Stimulated activated naive CD4-positive, alpha-beta T cell (primary cell): ENCODE results near the gene CSMD2.

Source experiments
- DNase-seq, 6 experiments: peaks; one replicate each; lab custom pipeline; 2025; lab: John Stamatoyannopoulos, UW

Gene CSMD2

DNA sequence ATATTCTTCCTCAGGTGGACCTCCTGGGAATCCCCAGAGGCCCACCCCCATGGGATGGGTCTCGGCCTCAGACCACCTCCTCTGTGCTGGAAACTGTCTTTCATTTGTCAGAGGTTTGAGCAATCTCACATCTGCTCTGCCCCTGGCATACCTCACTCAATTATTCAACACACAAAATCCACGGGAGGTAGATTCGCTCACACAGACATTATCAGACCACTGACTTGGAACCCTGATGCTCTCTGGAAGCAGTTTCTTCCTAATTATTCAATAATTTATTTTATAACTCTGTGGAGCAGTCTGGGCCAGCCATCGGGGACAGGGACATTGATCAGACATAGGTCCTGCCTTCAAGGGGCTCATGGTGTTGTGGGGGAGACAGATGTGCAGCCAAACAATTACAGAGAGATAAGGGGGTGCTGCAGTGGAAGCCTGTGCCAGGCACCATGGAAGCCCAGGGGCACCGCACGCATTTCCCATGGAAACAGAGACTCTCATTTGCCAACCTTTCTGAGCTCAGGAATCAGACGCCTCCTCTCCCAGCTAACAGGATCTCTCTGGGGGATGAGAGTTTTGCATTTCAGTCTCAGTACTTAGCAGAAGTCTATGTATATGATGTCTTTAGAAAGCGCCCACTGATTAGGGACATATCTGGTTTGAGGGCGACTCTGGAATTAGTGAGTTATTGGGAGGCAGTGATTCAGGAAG is 204.7 kb downstream of the CSMD2 start:
- no peak for DNase-seq

DNA sequence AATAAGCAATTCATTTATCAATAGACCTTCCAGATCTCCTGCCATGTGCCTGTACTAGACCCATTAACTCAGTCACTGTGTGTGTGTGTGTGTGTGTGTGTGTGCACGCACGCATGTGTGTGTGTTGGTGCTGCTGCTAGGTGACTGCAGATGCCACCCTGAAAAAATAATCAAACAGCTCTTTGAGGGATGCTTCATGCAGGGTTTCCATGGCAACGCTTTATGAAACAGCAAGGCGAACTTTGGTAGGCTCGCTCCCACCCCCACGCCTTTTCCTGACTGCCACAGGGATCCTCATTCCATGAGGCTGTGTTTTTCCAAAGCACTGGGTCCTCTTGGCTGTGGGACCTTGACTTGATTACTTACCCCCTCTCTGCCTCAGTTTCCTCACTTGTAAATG is 207.2 kb downstream of the CSMD2 start:
- no peak for DNase-seq

GRCh38 chr1:33955096-33955495 is 209.9 kb downstream of the CSMD2 start:
- DNase-seq: no peak

GRCh38 chr1:33949570-33949969 is 215.5 kb downstream of the CSMD2 start:
- DNase-seq: no peak

DNA sequence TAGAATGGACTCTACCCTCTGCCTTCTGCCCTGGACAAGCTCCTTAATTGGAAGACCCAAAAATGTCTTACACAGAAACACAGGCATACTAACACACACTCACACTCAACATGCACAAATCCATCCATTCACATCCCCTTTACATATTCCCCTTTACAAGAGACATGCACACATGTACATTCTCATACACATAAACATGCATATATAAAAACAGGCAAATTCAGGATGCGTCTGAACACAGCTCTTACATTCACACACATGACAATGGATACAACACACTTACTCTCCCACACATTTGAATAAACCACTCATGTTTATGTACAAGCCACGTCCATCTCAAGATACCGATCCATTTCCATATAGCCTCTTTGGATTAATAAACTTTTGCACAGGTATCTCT is 216.7 kb downstream of the CSMD2 start:
- DNase-seq: no peak

DNA sequence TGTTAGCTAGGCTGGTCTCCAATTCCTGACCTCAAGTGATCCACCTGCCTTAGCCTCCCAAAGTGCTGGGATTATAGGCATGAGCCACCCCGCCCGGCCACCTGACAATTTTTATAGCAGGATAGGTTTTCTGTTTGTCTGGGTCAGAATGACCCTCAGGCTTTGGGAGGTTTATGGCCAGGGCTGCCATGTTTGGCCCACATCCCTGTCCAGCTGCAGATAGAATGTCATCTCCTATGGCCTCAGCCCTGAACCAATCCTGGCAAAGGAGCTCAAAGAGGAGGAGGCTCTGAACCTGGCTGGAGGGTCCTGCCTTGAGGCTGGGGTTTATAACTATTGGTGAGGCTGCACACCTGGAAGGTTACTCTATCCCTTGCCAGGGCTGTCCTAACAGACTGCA is 218.2 kb downstream of the CSMD2 start:
- DNase-seq: no peak

- no peak for DNase-seq
These were observed 220.2 kb downstream of the CSMD2 start for GRCh38 chr1:33944846-33945245.

DNA sequence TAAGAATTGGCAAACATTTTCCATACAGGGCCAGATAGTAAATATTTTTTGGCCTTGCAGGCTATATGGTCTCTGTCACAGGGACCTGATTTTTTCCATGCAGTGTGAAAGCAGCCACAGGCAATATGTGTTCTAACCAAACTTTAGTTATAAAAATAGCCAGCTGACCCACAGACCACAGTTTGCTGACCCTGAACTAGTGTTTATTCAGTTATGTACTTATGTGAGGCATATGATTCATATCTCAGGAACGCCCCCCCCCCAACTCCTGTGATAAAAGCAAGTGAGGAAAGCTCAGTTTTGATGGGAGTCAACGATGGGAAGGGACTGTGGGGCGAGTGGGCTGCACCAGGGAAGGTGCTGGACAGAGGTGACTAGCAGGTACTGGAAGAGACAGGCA is 221.1 kb downstream of the CSMD2 start:
- DNase-seq: no peak

DNA sequence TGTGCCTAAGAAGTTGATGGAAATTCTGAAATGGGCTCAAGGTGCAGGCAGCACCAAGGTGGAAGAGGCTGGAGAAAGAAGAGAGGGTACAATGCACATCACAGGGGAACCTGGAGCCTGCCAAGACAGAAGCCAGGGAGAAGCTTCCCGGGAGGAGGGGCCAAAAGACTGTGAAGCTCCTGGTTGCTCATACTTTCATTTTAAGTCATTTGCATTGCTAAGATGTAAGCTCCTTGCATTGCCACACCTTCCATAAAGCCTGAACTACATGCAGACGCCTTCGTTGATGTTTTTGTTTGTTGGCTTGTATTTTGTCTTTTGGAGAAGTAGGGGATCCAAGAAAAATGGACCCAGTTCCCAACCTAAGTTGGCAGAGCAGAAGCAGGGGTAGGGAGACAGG is 232.2 kb downstream of the CSMD2 start:
- DNase-seq: no peak

DNA sequence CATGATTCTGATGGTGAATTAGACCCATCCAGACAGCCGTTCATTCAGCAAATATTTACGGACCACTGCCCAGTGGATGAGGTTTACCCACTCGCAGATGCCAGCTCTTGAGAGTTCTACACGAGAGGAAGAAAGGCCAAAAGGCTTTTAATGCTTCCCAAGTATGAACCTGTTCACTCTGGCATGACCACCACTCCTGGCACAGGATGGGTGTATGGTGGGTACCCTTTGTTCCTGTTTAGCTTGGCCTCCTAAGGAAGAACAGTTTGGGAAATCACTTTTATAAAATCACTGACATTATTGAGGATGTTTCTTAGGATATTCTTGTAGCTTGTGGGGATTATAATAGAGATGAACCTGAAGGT is 233.9 kb downstream of the CSMD2 start:
- DNase-seq: no peak

GRCh38 chr1:33930346-33931110 is 234.5 kb downstream of the CSMD2 start:
- DNase-seq: no peak

GRCh38 chr1:33928251-33928650 is 236.8 kb downstream of the CSMD2 start:
- no peak for DNase-seq

- DNase-seq: no peak
These were observed 237.3 kb downstream of the CSMD2 start for GRCh38 chr1:33927721-33928120.

DNA sequence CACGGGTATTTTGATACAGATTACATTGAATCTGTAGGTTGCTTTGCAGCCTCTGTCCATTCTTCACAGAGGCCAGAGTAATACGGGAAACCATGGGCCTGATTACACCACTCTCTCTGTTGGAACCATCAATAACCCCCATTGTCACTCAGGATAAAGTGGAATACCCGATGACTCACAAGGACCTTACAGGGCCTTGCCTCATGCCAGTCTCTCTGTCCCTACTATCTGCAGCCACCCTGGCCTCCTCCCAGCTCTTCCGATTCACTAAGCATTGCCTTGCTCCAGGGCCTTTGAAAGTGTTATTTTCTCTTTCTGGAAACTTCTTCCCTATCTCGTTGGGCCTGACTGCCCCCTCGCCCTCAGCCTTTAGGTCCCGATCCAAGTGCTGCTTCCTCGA is 239.4 kb downstream of the CSMD2 start:
- DNase-seq: no peak

DNA sequence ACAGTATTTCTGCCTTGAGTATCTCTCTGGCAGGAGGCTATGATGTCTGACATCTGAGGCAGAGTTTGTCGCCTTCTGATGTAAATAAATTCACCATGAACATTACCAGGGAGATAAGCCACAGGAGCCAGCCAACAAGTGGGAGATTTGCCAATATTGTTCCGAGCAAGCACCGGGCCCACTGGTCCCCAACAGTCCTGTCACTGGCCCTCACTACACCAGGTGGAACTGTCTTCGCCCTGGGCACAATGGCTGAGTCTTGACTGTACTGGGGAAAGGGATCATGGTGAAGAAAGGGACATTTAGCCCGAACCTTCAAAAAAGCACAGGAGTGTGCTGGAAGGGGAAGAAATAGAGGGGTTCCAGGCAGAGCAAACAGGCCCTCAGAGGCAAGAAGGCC is 243.7 kb downstream of the CSMD2 start:
- no peak for DNase-seq

DNA sequence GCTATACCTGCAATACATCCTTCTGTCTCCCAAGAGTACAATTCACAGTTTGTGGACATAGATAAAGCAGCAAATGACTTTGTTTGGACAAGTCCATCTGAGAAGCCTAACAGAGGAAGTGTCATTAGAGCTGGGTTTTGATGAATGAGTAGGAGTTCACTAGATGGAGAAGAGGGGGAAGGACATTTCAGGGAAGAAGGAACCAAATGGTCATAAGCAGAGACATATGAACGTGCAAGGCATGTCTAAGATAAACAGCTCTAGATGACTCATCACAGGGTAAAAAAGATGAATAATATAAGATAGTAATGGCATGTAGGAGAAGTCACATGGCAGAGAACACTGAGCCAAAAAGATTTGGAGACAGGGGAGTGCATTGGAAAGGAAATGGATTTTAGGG is 246.7 kb downstream of the CSMD2 start:
- no peak for DNase-seq

GRCh38 chr1:33916786-33917185 is 248.2 kb downstream of the CSMD2 start:
- no peak for DNase-seq

GRCh38 chr1:33914531-33914930 is 250.5 kb downstream of the CSMD2 start:
- DNase-seq: no peak

DNA sequence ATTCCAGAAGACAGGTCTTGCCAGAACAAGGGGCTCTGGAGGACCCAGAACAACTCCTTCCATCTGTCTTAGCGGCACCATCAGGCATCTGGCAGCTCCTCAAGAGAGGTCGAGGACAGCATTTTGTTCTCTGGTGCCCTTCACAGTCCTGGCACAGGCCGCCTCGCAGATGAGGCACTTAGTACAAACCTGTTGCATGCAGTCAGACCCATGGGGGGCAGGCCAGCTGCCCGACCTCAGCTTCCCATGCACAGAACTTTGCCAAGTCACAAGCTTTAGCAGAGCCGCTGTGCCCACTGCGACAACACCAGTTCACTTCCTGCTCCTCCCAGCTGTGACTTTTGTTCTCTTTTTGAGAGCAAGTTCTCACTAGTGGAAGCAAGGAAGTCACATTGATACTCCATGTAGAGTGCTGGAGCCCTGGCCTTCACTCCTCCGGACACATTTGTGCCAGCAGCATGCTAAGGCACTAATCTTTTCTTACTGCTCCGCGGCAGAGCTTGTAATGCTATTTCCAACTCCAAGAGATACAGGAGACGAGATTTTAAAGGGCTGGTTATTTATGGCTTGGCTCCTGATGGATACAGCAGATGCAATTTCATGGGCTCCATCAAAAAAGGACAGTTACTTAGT is 256.6 kb downstream of the CSMD2 start:
- DNase-seq: no peak

DNA sequence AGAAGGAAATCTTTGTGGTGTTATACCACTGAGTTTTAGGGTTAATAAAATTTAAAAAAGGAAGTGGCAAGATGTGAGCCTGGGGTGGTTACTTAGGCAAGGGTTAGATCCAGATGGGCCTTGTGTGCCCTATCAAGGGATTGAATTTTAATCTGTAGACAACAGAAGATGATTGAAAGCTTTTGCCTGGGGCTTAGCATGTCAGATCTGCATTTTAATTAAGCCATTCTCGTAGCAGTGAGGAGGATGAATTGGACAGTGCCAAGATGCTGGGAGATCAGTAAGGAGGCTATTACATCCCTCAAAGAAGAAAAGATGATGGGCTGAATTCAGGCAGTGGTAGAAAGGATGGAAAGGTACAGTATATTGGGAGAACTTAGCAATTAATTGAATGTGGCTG is 258.9 kb downstream of the CSMD2 start:
- DNase-seq: no peak

DNA sequence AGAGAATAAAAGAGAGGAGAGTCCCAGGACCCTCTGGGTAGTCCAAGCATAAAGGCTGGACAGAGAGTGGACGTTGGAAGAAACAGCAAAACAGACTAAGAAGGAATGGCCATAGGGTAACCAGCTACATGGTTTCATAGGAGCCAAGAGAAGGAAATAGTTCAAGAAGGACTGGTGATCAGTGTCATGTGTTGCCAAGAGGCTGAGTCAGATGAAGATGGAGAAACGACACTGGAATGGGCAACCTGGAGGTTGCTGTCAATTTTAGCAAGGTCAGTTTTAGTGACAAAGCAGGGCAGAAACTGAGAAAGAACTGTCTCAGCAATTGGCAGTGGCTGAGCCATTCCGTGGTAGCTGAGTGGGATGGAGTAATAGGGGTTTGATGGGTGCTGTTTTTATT is 259.8 kb downstream of the CSMD2 start:
- DNase-seq: no peak

- DNase-seq: no peak
These were observed 261.8 kb downstream of the CSMD2 start for GRCh38 chr1:33903210-33903589.

- DNase-seq: no peak
These were observed 262.4 kb downstream of the CSMD2 start for GRCh38 chr1:33902486-33903209.
